Measurements from ENCODE around the gene BTRC.

BTRC gene

GRCh38 chr10:101485207-101485606, 131.2 kb downstream of the BTRC start:
- Mint-ChIP-seq H3K27ac (no peak overlapping the region), H3K27me3 (no peaks in the 10 kb centered on the region), H3K9me3 (no peaks in the 10 kb centered on the region), H3K4me3 (no peak overlapping the region), H3K4me1 (ENCODE audit: low read depth) (peaks cover 8% of the 10 kb centered on the region), H3K36me3 (ENCODE audit: low read depth) (peaks cover 16% of the 10 kb centered on the region)
- DNase-seq: no peak

- Mint-ChIP-seq H3K4me1 (ENCODE audit: low read depth) (peaks cover 10% of the 10 kb centered on the region), H3K36me3 (ENCODE audit: low read depth) (peaks cover 14% of the 10 kb centered on the region), H3K27ac (no peak overlapping the region), H3K9me3 (no peaks in the 10 kb centered on the region), H3K27me3 (no peaks in the 10 kb centered on the region), H3K4me3 (no peak overlapping the region)
- DNase-seq: no peak
Measured at GRCh38 chr10:101485681-101486554, 132.0 kb downstream of the BTRC start.

DNA sequence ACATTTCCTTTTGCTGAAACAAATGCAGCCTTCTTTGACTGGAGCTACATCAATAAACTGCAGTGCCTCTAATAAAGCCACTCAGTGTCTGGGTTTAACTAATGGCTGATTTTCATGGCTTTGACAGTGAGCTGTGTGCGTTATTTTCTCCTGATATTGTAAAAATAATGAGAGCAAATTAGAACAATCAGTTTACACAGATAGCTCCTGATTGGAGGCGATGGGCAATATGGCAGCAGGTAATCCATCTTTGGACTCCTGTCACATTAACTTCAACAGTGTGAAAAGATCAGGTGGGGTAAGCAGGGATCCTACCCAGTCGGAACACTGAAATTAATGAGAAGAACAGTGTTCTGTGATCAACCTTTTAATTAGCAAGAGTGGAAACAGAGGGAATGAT, 133.4 kb downstream of the BTRC start:
- H3K27me3 Mint-ChIP-seq: no peaks in the 10 kb centered on the region
- peaks cover 10% of the 10 kb centered on the region for H3K4me1 Mint-ChIP-seq (ENCODE audit: low read depth)
- no peaks in the 10 kb centered on the region for H3K9me3 Mint-ChIP-seq
- DNase-seq: no peak
- no peak overlapping the region for H3K27ac Mint-ChIP-seq
- no peak overlapping the region for H3K4me3 Mint-ChIP-seq
- H3K36me3 Mint-ChIP-seq (ENCODE audit: low read depth): peaks cover 7% of the 10 kb centered on the region

DNA sequence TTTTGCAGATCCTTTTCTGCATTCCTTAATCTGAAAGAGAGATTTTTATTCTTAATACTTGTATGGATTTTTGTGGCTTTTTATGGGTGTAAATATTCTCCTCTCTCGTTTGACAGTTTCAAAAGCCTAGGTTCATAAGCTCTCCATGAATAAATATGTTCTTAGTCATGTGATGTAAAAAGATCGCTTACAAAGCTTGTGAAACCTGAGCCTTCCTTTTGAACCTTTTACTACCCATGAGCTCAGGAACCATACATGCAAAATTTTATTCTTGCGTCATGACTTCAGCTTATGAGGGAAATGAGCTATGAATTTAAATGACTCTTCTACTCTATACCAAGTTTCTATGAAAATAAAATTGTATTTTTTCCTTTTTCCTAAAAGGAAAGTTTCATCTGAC, 135.4 kb downstream of the BTRC start:
- Mint-ChIP-seq H3K4me1 (ENCODE audit: low read depth) (peaks cover 10% of the 10 kb centered on the region), H3K36me3 (ENCODE audit: low read depth) (no peaks in the 10 kb centered on the region), H3K4me3 (no peak overlapping the region), H3K9me3 (no peaks in the 10 kb centered on the region), H3K27me3 (no peaks in the 10 kb centered on the region), H3K27ac (no peak overlapping the region)
- DNase-seq: no peak

DNA sequence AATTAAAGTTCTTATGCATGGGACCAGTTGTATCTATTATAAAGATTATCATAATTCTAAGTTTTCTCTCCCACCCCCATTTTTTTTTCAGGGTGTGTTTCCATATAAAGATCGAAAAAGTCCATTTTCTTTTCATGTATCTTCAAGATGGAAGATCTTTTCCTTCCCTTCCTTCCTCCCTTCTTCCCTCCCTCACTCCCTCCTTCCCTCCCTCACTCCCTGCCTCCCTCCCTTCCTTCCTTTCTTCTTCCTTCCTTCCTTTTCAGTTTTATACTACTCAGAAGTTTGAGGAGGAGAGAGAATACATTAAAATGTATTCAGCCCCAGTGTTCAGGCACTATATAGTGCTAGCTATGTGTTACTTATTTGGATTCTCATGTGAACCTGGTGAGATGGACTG, 136.1 kb downstream of the BTRC start:
- Mint-ChIP-seq H3K4me1 (ENCODE audit: low read depth) (peaks cover 10% of the 10 kb centered on the region), H3K36me3 (ENCODE audit: low read depth) (no peaks in the 10 kb centered on the region), H3K27ac (no peak overlapping the region), H3K27me3 (no peaks in the 10 kb centered on the region), H3K4me3 (no peak overlapping the region), H3K9me3 (no peaks in the 10 kb centered on the region)
- DNase-seq: no peak

DNA sequence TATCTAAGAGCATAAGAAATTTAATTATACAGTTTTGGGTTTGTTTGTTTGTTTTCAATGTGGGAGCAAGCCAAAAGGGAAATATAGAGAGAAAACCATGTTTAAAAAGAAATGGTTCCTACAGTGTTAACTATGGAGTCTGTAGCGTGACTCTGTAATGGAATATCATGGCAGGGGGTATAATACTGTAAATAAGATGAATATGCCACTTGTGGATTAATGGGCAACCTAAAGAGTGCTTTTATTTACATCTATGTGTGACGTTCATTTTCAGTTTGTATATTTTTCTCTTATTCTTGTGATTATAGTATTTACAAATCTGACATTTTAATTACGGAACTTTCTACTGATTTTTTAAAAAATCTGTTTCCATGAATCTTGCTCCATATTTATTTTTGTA, 138.2 kb downstream of the BTRC start:
- Mint-ChIP-seq H3K36me3 (ENCODE audit: low read depth) (no peaks in the 10 kb centered on the region), H3K9me3 (no peaks in the 10 kb centered on the region), H3K27ac (no peak overlapping the region), H3K27me3 (no peaks in the 10 kb centered on the region), H3K4me1 (ENCODE audit: low read depth) (peaks cover 2% of the 10 kb centered on the region), H3K4me3 (no peak overlapping the region)
- DNase-seq: no peak

DNA sequence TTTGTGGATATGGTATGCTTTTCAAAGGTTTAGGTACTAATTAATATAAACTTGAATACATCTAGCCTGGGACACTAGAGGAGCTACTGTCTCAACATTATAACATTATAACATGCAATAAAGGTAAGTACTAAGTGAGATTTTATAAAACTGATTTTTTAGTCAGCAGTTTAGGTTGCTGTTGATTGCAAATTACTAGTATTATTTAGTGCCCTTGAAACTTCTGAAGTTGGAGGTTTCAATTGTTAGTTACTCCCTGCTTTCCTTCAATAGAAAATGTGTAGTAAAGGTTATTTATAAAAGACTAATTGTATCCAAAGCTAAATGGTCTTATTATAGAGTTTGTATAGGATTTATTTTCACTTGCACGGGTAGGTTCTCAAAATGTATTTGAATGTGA, 138.8 kb downstream of the BTRC start:
- Mint-ChIP-seq H3K36me3 (ENCODE audit: low read depth) (no peaks in the 10 kb centered on the region), H3K4me3 (no peak overlapping the region), H3K27ac (no peak overlapping the region), H3K9me3 (no peaks in the 10 kb centered on the region), H3K4me1 (ENCODE audit: low read depth) (peaks cover 2% of the 10 kb centered on the region), H3K27me3 (no peaks in the 10 kb centered on the region)
- no peak for DNase-seq

- no peak overlapping the region for H3K4me3 Mint-ChIP-seq
- no peak for DNase-seq
- peaks cover 2% of the 10 kb centered on the region for H3K4me1 Mint-ChIP-seq (ENCODE audit: low read depth)
- H3K36me3 Mint-ChIP-seq (ENCODE audit: low read depth): no peaks in the 10 kb centered on the region
- H3K9me3 Mint-ChIP-seq: no peaks in the 10 kb centered on the region
- no peaks in the 10 kb centered on the region for H3K27me3 Mint-ChIP-seq
- no peak overlapping the region for H3K27ac Mint-ChIP-seq
Measured at GRCh38 chr10:101493249-101493648, 139.3 kb downstream of the BTRC start.

DNA sequence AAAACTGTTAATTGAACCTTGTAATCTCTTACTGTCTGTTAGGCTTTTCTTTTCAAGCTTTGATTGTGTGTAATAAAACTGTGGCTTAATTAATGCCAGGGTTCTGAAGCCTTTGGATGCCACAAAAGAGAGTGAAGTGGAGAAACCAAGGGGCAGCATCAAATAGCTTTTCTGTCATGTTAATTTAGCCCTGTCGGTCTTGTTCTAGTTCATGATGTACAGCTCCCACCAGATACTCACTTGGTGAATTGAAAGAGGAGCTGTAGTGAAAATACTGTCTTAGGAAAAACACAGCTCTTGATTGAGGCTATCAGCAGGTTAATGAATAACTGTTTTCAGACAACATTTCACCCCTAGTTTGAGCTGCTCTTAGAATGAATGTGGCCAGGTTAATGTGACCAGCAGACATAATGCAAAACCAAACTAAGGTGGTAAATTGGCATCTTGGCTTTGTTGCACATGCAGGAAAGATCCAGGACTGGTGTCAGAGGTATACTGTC, 139.9 kb downstream of the BTRC start:
- Mint-ChIP-seq H3K36me3 (ENCODE audit: low read depth) (no peaks in the 10 kb centered on the region), H3K27me3 (no peaks in the 10 kb centered on the region), H3K9me3 (no peaks in the 10 kb centered on the region), H3K4me3 (no peak overlapping the region), H3K4me1 (ENCODE audit: low read depth) (peaks cover 2% of the 10 kb centered on the region), H3K27ac (no peak overlapping the region)
- DNase-seq: no peak

DNA sequence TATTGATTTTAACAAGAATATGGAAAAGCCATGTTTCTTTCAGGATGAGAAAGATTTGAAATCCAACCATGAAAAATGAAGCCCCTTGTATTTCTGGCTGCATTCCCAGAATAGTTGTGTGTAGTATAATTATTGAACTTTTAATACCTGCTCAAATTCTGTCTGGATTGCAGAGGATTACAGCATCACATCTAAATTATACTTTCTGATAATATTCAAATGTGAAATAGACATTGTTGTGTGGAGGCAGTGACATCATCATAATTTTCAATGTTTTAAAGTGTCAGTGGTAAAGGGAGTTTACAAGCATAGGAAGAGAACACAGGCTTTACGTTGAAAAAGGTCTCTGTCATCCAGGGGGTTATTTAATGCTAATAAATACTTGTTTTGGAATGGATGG, 140.7 kb downstream of the BTRC start:
- no peak overlapping the region for H3K27ac Mint-ChIP-seq

GRCh38 chr10:101495324-101495925, 141.5 kb downstream of the BTRC start:
- no peak overlapping the region for H3K4me3 Mint-ChIP-seq
- H3K27me3 Mint-ChIP-seq: no peaks in the 10 kb centered on the region
- no peaks in the 10 kb centered on the region for H3K9me3 Mint-ChIP-seq
- H3K36me3 Mint-ChIP-seq (ENCODE audit: low read depth): no peaks in the 10 kb centered on the region
- no peak overlapping the region for H3K27ac Mint-ChIP-seq
- peaks cover 3% of the 10 kb centered on the region for H3K4me1 Mint-ChIP-seq (ENCODE audit: low read depth)
- no peak for DNase-seq

More for the DNA sequence above, 140.7 kb downstream of the BTRC start:
- no peaks in the 10 kb centered on the region for H3K36me3 Mint-ChIP-seq (ENCODE audit: low read depth)
- no peak for DNase-seq
- peaks cover 2% of the 10 kb centered on the region for H3K4me1 Mint-ChIP-seq (ENCODE audit: low read depth)
- H3K9me3 Mint-ChIP-seq: no peaks in the 10 kb centered on the region
- H3K27me3 Mint-ChIP-seq: no peaks in the 10 kb centered on the region
- no peak overlapping the region for H3K4me3 Mint-ChIP-seq

GRCh38 chr10:101504438-101504837, 150.5 kb downstream of the BTRC start:
- Mint-ChIP-seq H3K4me1 (ENCODE audit: low read depth) (peaks cover 1% of the 10 kb centered on the region), H3K36me3 (ENCODE audit: low read depth) (no peaks in the 10 kb centered on the region), H3K27ac (no peak overlapping the region), H3K9me3 (no peaks in the 10 kb centered on the region), H3K27me3 (no peaks in the 10 kb centered on the region), H3K4me3 (no peak overlapping the region)
- no peak for DNase-seq

- DNase-seq: no peak
- H3K4me3 Mint-ChIP-seq: no peak overlapping the region
- no peaks in the 10 kb centered on the region for H3K4me1 Mint-ChIP-seq (ENCODE audit: low read depth)
- no peaks in the 10 kb centered on the region for H3K9me3 Mint-ChIP-seq
- H3K27ac Mint-ChIP-seq: no peak overlapping the region
- no peaks in the 10 kb centered on the region for H3K36me3 Mint-ChIP-seq (ENCODE audit: low read depth)
- H3K27me3 Mint-ChIP-seq: no peaks in the 10 kb centered on the region
Measured at GRCh38 chr10:101506829-101507661, 153.1 kb downstream of the BTRC start.

DNA sequence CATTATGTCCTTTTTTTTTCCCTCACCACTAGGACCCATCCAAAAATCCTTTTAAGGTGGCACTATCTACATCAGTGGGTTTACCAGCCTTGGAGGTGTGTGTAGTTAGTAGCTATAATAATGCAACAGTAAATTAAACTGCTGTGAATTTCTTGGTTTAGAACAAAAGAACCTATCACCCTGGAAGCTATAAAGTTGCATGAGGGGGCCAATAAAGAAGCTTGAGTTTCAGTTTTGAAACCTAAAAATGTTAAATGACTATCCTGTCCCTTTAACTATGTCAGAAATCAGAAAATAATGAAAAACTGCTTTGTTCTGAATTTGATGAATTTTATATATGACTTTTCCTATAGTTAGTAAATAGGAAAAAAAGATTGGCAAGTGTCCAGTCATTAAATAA, 153.9 kb downstream of the BTRC start:
- no peaks in the 10 kb centered on the region for H3K27me3 Mint-ChIP-seq
- no peak overlapping the region for H3K27ac Mint-ChIP-seq

More for the DNA sequence above, 153.9 kb downstream of the BTRC start:
- no peak for DNase-seq
- no peaks in the 10 kb centered on the region for H3K9me3 Mint-ChIP-seq
- H3K4me3 Mint-ChIP-seq: no peak overlapping the region
- H3K36me3 Mint-ChIP-seq (ENCODE audit: low read depth): no peaks in the 10 kb centered on the region
- H3K4me1 Mint-ChIP-seq (ENCODE audit: low read depth): no peaks in the 10 kb centered on the region
